GM21447 (cell line): ENCODE results near the gene ARHGEF10L.

Experiments
- ATAC-seq: cut with Tn5 transposase; IDR thresholded peaks from one replicate; pipeline ENCODE4 v1.9.1; 2021; ENCODE audit not compliant: unreplicated experiment

The ARHGEF10L gene

GRCh38 chr1:17545356-17545755 is 5.9 kb downstream of the ARHGEF10L start:
- no peak for ATAC-seq

- no peak for ATAC-seq
Observed at GRCh38 chr1:17546946-17547670, 7.6 kb downstream of the ARHGEF10L start.

- no peak for ATAC-seq
Observed at GRCh38 chr1:17549384-17549783, 9.9 kb downstream of the ARHGEF10L start.

- ATAC-seq = no peak
Observed at GRCh38 chr1:17550729-17551584, 11.5 kb downstream of the ARHGEF10L start.

- no peak for ATAC-seq
Observed at GRCh38 chr1:17551755-17552234, 12.3 kb downstream of the ARHGEF10L start.

GRCh38 chr1:17553975-17554700 is 14.6 kb downstream of the ARHGEF10L start:
- no peak for ATAC-seq

GRCh38 chr1:17554954-17555353 is 15.5 kb downstream of the ARHGEF10L start:
- no peak for ATAC-seq

- ATAC-seq = no peak
Observed at GRCh38 chr1:17557986-17558385, 18.5 kb downstream of the ARHGEF10L start.

- no peak for ATAC-seq
Observed at GRCh38 chr1:17558541-17558940, 19.0 kb downstream of the ARHGEF10L start.

- no peak for ATAC-seq
Observed at GRCh38 chr1:17558954-17559614, 19.6 kb downstream of the ARHGEF10L start.

- ATAC-seq = no peak
Observed at GRCh38 chr1:17559615-17560419, 20.3 kb downstream of the ARHGEF10L start.

GRCh38 chr1:17561247-17561548 is 21.7 kb downstream of the ARHGEF10L start:
- ATAC-seq = no peak

- ATAC-seq = no peak
Observed at GRCh38 chr1:17561561-17561985, 22.1 kb downstream of the ARHGEF10L start.

- ATAC-seq = no peak
Observed at GRCh38 chr1:17562375-17562774, 22.9 kb downstream of the ARHGEF10L start.

- ATAC-seq = no peak
Observed at GRCh38 chr1:17563494-17564281, 24.2 kb downstream of the ARHGEF10L start.

- no peak for ATAC-seq
Observed at GRCh38 chr1:17564458-17565393, 25.2 kb downstream of the ARHGEF10L start.

- ATAC-seq = no peak
Observed at GRCh38 chr1:17565461-17566252, 26.2 kb downstream of the ARHGEF10L start.

- ATAC-seq = no peak
Observed at GRCh38 chr1:17566417-17566816, 26.9 kb downstream of the ARHGEF10L start.
